HG03045 (cell line): ENCODE results near the gene TTN.

Experiments used
- ATAC-seq: cut with Tn5 transposase; IDR thresholded peaks from one replicate; pipeline ENCODE4 v1.9.1; 2021; ENCODE audit warnings: mild to moderate bottlenecking, moderate library complexity; ENCODE audit not compliant: unreplicated experiment

The TTN gene

DNA sequence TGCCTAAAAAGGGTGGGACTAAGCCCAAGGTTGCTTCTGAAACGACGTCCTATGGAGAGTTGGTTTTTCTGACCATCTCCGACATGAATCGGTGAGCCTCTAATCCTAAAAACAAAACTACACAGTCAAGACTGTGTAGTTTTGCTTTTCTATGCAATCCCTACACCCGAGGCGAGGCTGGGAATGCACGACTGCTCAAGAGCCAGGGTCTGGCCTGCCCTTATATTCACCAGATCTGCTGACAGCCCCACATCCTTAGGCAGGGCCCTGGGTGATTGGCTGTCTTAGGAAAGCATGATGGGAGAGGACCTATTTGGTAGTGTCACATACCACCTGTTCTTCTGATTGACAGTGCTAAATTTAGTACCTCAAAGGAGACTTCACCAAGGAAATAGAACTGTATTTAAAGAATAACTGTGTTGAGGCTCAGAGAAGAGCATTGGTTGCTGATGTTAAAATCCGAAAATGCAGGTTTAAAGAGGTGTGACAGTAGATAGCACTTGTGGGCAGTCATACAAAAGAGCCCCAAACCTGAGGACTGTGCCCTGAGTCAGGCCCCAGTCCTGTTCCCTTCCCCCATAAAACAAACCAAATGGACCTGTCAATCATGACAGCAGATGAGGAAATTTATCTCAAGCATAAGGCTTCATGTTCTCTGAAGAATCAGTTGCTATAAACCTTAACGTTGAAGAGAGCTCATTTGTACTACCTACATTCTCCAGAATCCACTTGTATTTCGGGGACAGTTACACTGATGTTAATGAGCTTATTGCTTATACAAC is at the start of gene TTN:
TSS of gene TTN (minus strand) at position 197 of the 782 bp plus-strand sequence. CDS start 2,781 bp downstream, outside the sequence.
- ATAC-seq, result no peak

DNA sequence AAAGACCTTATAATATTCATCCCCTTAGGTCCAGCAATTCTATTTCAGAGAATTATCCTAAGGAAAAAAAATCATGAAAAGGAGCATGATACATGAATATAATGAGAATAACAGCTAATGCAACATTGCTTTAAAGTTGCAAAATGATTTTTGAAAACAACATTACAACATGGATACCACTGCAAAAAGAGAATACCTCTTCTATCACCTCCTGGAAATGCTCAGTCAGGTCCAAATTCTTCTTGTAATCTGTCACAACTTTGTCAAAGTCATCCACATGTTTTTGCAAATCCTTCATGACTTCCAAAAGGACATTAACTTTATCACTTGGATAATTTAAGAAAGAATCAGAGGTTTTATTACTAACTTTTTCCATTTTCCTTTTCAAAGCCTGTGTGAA is 47.9 kb upstream of the TTN start:
- ATAC-seq, result no peak

DNA sequence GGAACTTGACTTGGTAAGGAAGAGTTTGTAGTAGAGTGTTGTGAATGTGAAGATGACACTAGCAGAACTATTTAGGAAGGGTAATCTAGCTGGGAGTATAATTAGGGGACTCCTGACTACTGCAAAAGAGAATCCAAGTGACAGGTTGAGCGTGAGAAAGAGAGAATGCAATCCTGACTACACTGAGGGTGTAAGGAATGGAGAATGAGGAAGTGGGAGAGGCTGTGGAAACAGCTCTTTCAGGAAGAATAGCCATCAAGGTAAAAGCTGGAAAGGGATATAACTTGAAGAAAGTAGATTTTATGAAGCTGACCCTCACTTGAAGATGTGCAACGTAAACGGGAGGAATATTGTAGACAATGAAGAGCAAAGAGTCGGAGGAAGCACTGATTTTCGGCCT is 41.1 kb upstream of the TTN start:
- no peak for ATAC-seq

DNA sequence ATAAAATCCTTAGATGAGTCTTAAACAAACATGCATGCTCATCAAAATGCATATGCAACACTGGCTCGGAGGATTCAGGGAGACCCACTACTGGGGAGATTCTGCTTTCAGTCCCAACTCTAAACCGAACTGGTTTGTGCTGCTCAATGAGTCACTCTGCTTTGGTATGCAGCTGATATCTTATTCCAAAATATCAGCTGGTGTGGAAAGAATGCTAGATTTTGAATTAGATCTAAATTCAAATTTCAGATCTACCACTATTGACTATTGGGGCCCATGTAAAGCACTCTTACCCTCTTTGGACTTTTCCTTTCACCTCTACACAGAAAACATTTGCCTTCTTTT is 39.2 kb upstream of the TTN start:
- ATAC-seq, result no peak

DNA sequence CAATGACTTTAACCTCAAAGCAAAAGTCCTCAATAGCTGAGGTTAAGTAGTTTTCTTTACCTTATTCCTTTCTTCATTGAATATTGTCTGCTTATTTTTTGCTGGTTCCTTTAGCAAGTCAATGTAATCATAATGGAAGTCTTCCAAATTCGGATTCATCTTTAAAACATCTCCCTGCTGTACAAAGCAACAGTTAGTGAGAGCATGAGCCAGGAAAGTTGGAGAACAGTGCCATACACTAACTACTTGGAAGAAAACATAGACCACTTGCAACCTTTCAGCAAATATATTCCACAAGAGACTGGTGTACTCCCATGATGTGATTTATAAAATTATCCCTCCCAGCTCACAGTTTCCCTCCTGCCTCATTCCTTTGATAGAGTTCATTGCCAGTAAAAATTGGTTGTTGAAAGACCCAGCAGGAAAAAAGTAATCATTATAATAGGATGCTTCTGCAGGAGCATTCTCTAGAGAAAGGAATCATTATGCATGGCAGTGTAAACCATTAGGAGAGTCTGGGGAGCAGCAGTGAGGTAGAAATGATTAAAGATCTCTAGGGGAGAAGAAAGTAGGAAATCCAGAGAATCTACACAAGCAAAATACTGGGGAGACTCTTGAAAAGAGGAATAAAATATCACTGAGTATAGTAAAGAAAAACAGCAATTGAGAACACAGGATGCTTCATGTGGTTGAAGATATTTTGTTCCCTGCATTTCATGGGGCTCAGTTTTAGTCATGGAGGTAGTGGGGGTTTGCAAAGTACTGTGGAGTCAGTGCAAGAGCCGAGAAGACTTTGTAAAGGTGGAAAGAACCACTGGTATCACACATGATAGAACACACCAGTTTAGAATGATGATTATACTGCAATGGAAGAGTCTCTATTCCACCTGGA is 38.6 kb upstream of the TTN start:
- no peak for ATAC-seq

DNA sequence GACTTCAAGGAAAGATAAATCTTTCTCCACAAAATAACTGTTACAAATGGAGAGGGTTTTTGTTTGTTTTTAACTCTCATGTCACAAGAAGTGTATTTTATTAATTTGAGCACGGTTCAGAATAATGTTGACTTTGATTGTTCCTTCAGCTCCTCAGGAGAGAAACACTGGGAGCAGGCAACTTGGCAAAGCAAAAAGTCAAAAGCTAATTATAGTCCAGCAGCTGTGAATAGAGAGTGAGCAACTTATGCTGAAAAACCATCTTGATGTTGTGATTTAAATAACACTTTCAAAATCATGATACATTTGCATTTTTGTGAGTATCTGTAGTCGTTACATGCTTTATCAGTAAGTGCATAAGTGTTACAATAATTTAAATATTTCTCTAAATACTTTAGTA is 37.5 kb upstream of the TTN start:
- no peak for ATAC-seq

DNA sequence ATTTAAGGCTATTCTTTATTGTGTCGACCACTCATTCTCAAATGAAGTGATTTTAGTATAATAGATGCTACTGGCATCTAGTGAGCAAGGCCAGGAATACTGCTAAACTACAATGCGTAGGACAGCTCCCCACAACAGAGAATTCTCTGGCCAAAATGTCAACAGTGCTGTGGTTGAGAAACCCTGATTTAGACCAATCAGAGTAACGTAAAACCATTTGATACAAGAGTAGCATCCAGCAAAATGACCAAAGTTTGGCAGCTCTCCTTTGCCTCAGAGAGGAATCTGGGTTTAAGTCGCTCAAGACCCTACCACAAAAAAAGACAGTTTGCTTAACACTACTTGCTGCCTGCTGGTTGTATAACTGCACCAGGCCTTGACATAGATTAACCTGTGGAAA is 37.0 kb upstream of the TTN start:
- ATAC-seq, result no peak

DNA sequence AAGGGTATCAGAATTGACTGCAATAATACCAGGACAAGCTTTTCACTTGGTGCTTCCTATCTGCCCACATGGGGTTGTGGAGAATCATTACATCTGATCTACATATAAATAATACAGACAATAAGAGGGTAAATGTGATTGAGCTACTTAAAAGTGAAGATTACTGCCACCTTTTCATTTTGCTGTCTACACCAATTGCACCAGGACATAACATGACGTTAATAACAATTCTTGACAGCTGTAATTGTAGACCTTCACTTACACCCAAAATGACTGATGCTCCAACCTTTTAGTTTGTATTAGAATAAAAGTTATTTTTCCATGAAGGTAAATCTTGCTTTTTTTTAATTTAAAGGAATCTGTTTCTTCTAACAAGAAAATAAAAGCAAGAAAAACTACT is 36.5 kb upstream of the TTN start:
- no peak for ATAC-seq

DNA sequence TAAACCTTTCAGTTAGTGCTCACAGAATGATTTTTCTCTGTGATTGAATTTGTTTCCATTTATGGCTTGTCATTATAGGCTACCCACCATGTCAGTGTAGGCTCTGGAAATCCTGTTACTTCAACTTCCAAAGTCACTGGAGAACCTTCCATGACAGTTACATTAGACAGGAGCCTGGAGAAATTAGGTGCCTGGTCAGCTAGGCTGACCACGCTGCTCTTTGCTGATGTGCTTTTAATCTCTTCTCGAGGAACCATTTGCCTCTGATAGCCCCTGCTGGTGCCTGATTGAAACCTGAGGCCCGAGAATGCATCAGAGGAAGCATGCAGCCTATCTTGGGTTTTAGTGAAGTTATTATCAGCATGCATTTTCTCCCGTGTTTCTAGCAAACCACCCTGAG is 29.6 kb upstream of the TTN start:
- ATAC-seq, result no peak

DNA sequence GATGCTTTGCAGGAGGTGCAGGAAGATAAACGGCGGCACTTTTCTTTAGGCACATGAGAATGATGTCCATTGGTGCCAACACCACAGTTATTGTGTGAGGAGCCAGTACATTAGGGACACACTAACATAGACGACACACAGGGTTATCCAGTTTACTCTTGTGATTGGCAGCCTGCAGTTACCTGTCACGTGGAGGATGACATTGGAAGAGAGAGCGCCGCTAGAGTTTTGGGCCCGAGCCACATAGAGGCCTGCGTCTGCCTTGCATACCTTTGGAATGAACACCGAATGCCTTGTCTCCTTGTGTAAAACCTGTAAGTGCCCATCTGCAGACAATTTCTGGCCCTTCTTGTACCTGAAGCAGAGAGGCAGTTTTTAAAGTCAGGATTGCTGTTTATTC is 26.9 kb upstream of the TTN start:
- ATAC-seq, result no peak

DNA sequence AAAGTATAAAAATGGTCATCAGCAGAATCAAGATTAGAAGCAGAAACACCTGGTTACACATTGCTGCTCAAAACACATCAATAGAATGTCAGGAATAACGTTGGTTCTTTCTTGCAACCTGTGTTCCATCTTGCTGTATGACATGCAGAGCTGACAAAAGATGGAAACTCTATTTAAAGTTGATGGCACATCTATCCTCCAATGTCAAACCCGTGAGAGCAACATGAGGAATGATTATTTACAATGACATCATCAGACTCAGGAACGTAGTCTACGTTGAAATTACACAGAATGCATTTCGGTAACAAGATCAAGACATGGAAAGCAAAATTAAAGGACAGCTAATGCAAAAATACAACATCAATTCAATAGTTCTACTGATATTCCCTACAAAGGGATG is 26.2 kb upstream of the TTN start:
- no peak for ATAC-seq

DNA sequence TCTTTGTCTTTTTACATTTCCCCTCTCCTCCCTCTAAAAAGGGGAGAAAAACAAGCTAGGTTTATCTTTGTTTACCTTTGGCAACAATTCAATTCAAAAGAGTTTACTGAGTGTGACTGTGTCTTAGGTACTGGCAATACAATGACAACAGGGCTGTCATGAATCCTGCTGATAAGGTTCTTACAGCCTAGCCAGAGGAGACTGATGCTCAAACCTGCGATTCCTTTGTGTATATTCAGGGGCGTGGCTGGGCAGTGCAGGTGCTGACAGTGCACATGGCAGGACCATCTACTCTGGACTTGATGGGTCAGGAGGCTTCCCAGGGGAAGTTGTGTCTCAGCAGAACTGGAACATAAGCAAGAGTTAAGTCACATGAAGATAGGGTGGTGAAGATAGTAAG is 23.2 kb upstream of the TTN start:
- ATAC-seq, result no peak

DNA sequence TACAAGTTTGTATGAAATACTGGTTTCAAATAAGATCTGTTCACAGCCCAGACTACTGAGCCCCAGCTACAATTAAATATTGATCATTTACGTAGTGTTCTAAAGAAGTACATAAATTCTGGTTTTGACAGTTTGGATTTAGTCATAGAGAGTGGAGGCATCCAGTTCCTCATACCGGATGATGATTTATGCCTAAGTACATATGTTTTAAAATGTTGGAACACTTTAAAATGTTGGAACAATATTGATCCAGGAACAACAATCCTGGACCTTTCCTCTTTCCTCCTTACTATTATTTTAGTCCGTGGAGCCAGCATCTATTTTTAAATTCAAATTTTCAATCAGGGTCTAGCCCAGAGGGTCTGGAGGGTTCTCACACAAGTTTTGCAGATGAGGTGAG is 22.8 kb upstream of the TTN start:
- ATAC-seq, result no peak

DNA sequence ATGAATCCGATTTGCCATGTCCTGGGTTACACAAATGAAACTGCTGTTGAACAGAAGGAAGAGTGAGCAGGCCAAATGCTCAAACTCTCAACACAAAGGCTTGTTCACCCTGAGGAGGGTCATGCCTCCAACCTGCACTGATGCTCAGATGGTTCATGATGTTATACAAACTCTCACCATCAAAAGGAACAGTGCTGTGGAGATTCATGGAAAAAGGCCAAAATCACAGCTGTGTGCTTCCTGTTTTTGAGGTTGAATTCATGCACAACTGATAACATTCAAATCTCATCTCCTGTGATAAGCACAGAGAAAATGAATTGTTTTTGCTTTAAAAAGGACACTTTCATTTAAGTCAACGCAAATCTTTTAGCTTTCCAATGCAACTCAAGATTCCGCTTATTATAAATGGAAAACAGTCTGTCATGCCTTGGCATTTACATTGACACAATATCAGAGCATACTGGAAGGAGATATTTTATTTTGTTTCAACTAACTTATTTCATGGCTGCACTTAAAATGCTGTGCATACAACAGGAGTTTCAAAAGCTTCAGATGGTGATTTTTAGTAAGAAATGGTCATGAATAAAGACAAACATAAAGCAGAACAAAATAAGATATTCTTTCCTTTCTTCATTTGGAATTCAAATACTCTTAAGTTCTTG is 22.2 kb upstream of the TTN start:
- ATAC-seq, result no peak

DNA sequence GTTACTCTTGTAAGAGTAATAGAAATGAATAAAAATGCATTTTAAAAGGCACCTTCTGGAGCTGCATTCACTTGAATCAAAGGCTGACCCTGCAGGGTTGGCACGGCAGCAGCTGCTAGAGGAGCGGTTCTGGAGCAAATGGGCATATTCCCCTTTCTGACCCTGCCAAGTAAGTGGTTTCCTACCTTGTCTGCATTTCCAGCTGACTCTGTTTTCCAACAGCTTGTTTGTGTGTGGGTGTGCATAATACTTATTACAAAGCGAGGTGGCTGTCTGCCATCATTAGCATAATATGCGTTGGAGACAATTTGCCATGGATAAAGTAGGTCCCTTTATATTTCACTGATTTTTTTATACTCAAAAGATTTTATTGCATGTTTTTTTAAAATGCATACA is 21.3 kb upstream of the TTN start:
- no peak for ATAC-seq

DNA sequence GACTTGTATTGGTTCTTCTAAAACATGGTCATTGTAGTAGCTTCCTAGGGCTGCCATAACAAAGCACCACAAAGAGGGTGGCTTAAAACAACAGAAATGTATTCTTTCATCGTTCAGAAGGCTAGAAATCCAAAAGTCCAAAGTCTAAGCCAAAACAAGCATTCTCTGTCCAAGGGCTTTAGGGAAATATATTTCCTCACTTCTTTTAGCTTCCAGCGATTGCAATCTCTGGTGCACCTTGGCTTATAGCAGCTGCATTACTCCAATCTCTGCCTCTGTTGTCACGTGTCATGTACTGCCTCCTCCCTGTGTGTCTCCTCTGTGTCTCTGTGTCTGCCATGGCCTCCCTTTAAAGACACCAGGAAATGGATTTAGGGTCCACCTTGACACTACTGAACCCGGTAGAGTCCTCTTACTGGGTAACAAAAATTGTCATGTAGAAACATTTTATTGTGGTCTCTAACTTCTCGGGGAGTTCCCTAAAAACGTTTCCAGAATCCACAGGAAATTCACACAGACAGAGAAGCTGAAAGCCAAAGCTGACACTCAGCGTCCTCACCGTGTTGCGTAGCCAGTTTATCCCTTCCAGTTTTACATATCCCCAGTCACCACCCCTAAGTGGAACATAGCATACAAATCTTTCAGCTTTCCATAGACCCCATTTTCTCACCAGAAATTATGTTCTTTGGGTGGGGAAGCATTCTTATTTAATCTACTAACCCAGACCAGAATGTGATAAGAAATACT is 20.7 kb upstream of the TTN start:
- no peak for ATAC-seq

DNA sequence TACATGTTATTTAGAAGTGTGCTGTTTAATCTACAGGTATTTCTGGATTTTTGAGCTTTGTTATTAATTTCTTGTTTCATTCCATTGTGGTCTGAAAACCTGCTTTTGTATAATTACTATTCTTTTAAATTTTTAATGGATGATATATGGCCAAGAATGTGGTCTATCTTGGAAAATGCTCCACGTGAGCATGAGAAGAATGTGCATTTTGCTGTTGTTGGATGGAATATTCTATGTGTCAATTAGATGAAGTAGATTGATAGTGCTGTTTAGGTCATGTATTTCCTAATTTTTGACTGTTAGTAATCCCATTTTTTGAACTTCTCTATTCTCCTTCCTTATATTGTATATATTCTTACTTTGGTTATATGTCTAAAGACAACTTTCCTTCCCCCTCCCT is 19.9 kb upstream of the TTN start:
- ATAC-seq, result no peak

DNA sequence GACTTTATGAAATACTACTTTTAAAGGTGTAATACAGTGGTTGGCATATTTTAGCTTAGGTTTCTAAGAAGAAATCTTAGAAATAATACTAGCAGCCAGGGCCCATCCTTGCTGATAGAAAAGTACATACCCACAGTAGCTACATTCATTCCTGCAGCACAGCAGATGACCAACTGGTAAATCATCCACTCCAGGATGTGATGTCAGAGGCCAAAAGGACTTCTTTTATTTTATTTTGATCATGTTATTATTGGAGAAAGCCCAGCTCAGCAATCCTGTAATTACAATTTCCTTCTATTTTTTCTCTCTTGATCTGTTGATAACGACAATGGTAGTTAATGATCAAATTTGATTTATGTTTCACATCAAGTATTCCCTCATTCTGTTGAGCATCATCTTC is 18.0 kb upstream of the TTN start:
- no peak for ATAC-seq

DNA sequence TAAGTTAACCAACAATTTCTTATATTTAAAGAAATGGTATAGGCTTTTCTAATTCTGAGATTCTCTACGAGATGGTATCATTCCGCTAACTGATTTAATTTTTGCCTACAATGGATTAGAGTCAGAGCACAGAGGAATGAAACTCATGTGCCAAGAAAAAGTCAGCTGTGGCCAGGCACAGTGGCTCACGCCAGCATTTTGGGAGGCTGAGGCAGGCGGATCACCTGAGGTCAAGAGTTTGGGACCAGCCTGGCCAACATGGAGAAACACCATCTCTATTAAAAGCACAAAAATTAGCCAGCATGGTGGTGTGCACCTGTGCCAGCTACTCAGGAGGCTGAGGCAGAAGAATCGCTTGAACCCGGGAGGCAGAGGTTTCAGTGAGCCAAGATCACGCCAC is 17.0 kb upstream of the TTN start:
- no peak for ATAC-seq

DNA sequence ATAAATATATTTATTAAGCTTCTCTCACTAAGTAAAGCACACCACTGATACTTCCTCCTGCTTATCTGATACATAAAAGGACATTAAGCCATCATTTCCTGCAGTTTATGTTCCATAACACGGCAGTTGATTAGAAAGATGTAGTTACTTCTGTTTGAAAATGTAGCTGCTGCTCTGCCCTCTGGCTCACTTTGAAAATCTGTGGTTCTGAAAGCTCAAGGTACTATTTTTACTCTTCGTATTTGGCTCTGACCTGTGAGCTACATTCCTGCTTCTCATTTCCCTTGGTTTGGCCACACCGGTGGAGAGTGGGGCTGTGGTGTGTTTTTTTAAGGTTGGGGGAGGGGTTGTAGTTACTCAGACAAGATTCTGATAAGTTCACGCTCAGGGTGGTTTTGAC is 12.8 kb upstream of the TTN start:
- peak; percentile 90 for ATAC-seq
